T-cell (primary cell): ENCODE data around the gene SOX4. TPM values are rescaled to one million over a fixed set of nuclear protein-coding genes. Genes with fewer than 3 reads are reported as not detected.

Experiments
- ATAC-seq, 4 experiments: fragments of 200-7000 bp in 3 of 4; fragments of 150-1000 bp in 1 of 4; cut with Tn5 transposase; replicated peaks in 1 of 4; 1 replicate in 3 of 4; 2 replicates in 1 of 4; pipeline ENCODE4 v1.10.0; 2021; ENCODE audit warnings: moderate library complexity in 3 of 4, mild to moderate bottlenecking in 2 of 4, moderate number of reproducible peaks in 1 of 4
- CTCF ChIA-PET, 2 donors: fragments of 300-600 bp; sonication (Branson Sonifier 250); formaldehyde crosslinking; loops; one replicate each; lab custom pipeline; 2022; ENCODE audit warnings: antibody characterized with exemption in 2 of 2; lab: Charles Lee
- POLR2A ChIA-PET, 2 donors: fragments of 300-600 bp; sonication (Branson Sonifier 250); formaldehyde crosslinking; loops; one replicate each; lab custom pipeline; 2022; ENCODE audit warnings: antibody characterized with exemption in 2 of 2; lab: Charles Lee
- DNase-seq, 35 experiments: peaks; one replicate each; pipeline versions ENCODE4 v3.0.0 to v3.0.0-alpha.2; 2013 to 2023
- H3K27ac ChIP-seq: one replicate; pipeline ENCODE4 v1.5.1; 2013; ENCODE audit warnings: low read length
- H3K27me3 ChIP-seq, 2 experiments: replicated peaks in 1 of 2; 1 replicate in 1 of 2; 2 replicates in 1 of 2; pipeline versions ENCODE4 v1.6.1 to v1.7.0; 2013; ENCODE audit warnings: low read length in 1 of 2, mixed read lengths in 1 of 2; ENCODE audit not compliant: control insufficient read depth in 2 of 2, insufficient read depth in 2 of 2; ENCODE audit errors: extremely low read depth in 1 of 2
- H3K36me3 ChIP-seq, 2 donors: 1 replicate in 1 of 2; 2 replicates in 1 of 2; pipeline versions ENCODE4 v1.6.1 to v1.7.0; 2013; ENCODE audit warnings: low read length in 1 of 2; ENCODE audit not compliant: control insufficient read depth in 2 of 2, insufficient read depth in 1 of 2; ENCODE audit errors: extremely low read depth in 1 of 2
- H3K4me1 ChIP-seq, 2 experiments: 1 replicate in 1 of 2; 2 replicates in 1 of 2; pipeline versions ENCODE4 v1.6.1 to v1.7.0; 2013; ENCODE audit warnings: low read length in 2 of 2, mixed read lengths in 1 of 2; ENCODE audit not compliant: insufficient read depth in 2 of 2, control insufficient read depth in 1 of 2; ENCODE audit errors: extremely low read depth in 1 of 2
- H3K4me3 ChIP-seq, 2 donors: 1 replicate in 1 of 2; 2 replicates in 1 of 2; pipeline versions ENCODE4 v1.5.1 to v1.7.0; 2013; ENCODE audit warnings: mild to moderate bottlenecking in 2 of 2, low read length in 1 of 2, moderate library complexity in 1 of 2; ENCODE audit not compliant: control insufficient read depth in 1 of 2; ENCODE audit errors: extremely low read depth in 1 of 2
- H3K9me3 ChIP-seq: 2 replicates; pipeline ENCODE4 v1.7.0; 2013
- H3K27ac Mint-ChIP-seq, 2 donors: one replicate each; pipeline ENCODE4 v1.8.0; 2020 to 2021; ENCODE audit warnings: mild to moderate bottlenecking in 2 of 2, mixed read lengths in 2 of 2
- H3K27me3 Mint-ChIP-seq, 2 donors: one replicate each; pipeline ENCODE4 v1.8.0; 2021 to 2022; ENCODE audit warnings: mixed read lengths in 2 of 2
- H3K36me3 Mint-ChIP-seq: one replicate; pipeline ENCODE4 v1.8.0; 2021; ENCODE audit warnings: mixed read lengths
- H3K4me1 Mint-ChIP-seq, 3 donors: one replicate each; pipeline ENCODE4 v1.8.0; 2020 to 2022; ENCODE audit warnings: mixed read lengths in 3 of 3, mild to moderate bottlenecking in 1 of 3
- H3K4me3 Mint-ChIP-seq, 3 donors: one replicate each; pipeline ENCODE4 v1.8.0; 2020 to 2022; ENCODE audit warnings: mild to moderate bottlenecking in 3 of 3, mixed read lengths in 3 of 3, moderate library complexity in 3 of 3
- H3K9me3 Mint-ChIP-seq, 3 donors: one replicate each; pipeline ENCODE4 v1.8.0; 2020 to 2022; ENCODE audit warnings: mixed read lengths in 3 of 3
- WGBS: methylation state at CpG from one replicate; pipeline ENCODE4 v1.1.5; 2013; ENCODE audit warnings: missing lambda C conversion rate; ENCODE audit not compliant: insufficient coverage; 5-methylcytosine and 5-hydroxymethylcytosine counted together
- total RNA-seq, 35 experiments: library from RNA in 6 of 35; stranded (reverse) in 6 of 35; fragments of 120-200 nt in 1 of 35; gene quantifications; one replicate each; pipeline versions ENCODE4 v1.2.1 to v1.2.4 and lab custom pipeline; 2013 to 2026

Gene SOX4
- total RNA-seq, 5 donors from 2014 or later (not counting 1 experiment from before 2014, with no cell fraction given): 1.5 to 15.8 (median 2.9) TPM

GRCh38 chr6:21608601-21609000 lies 15.1 kb downstream of the SOX4 start:
- no peak for ATAC-seq
- H3K27me3 Mint-ChIP-seq: peaks cover 0 to 10% of the 10 kb centered on the region in 2 donors
- no peaks in the 10 kb centered on the region for H3K9me3 Mint-ChIP-seq

GRCh38 chr6:21609881-21610329 lies 16.4 kb downstream of the SOX4 start:
- Histone ChIP-seq H3K9me3 (no peaks in the 10 kb centered on the region), H3K27me3 (no peaks in the 10 kb centered on the region), H3K27ac (no peak overlapping the region), H3K36me3 (no peaks in the 10 kb centered on the region), H3K4me3 (no peak overlapping the region), H3K4me1 (no peaks in the 10 kb centered on the region)
- CTCF ChIA-PET: no interaction called here
- ATAC-seq (no peak), DNase-seq (no peak)
- H3K36me3 Mint-ChIP-seq: no peaks in the 10 kb centered on the region
- H3K9me3 Mint-ChIP-seq: no peaks in the 10 kb centered on the region
- peaks cover 4 to 6% of the 10 kb centered on the region in 2 donors for H3K27me3 Mint-ChIP-seq
- no peak overlapping the region for H3K4me3 Mint-ChIP-seq
- POLR2A ChIA-PET: no interaction called here
- WGBS: 95% methylated on average over 21 of the region's 28 CpGs
- no peak overlapping the region for H3K27ac Mint-ChIP-seq
- no peaks in the 10 kb centered on the region for H3K4me1 Mint-ChIP-seq

More at GRCh38 chr6:21608601-21609000, 15.1 kb downstream of the SOX4 start:
- Mint-ChIP-seq H3K36me3 (no peaks in the 10 kb centered on the region), H3K27ac (no peak overlapping the region), H3K4me1 (no peaks in the 10 kb centered on the region), H3K4me3 (no peak overlapping the region)
- ChIA-PET POLR2A (interaction anchor here in 1 of 2 donors (0.8 kb wide), 1 partner anchor 14 kb away, joined by 4 read pairs; no protein-coding TSS in a partner anchor), CTCF (no interaction called here)
- Histone ChIP-seq H3K4me3 (no peak overlapping the region), H3K4me1 (no peaks in the 10 kb centered on the region), H3K36me3 (no peaks in the 10 kb centered on the region), H3K9me3 (no peaks in the 10 kb centered on the region), H3K27ac (no peak overlapping the region), H3K27me3 (no peaks in the 10 kb centered on the region)
- no peak for DNase-seq
- WGBS: no CpG with 5 or more reads among the region's 10 CpGs

- Histone ChIP-seq H3K4me1 (no peaks in the 10 kb centered on the region), H3K27ac (no peak overlapping the region), H3K27me3 (no peaks in the 10 kb centered on the region), H3K9me3 (no peaks in the 10 kb centered on the region), H3K36me3 (no peaks in the 10 kb centered on the region), H3K4me3 (no peak overlapping the region)
- ChIA-PET POLR2A (no interaction called here), CTCF (no interaction called here)
- H3K27ac Mint-ChIP-seq: no peak overlapping the region
- ATAC-seq: no peak
- H3K27me3 Mint-ChIP-seq: peaks cover 5 to 6% of the 10 kb centered on the region in 2 donors
- no peaks in the 10 kb centered on the region for H3K9me3 Mint-ChIP-seq
- no peak for DNase-seq
- no peaks in the 10 kb centered on the region for H3K36me3 Mint-ChIP-seq
- H3K4me1 Mint-ChIP-seq: no peaks in the 10 kb centered on the region
- H3K4me3 Mint-ChIP-seq: no peak overlapping the region
- WGBS: no CpG with 5 or more reads among the region's 5 CpGs
These were observed 16.8 kb downstream of the SOX4 start for GRCh38 chr6:21610341-21610740.

GRCh38 chr6:21611485-21611884 lies 17.9 kb downstream of the SOX4 start:
- Histone ChIP-seq H3K4me3 (no peak overlapping the region), H3K27me3 (peaks cover 0 to 4% of the 10 kb centered on the region in 2 experiments), H3K27ac (no peak overlapping the region), H3K36me3 (no peaks in the 10 kb centered on the region), H3K9me3 (no peaks in the 10 kb centered on the region), H3K4me1 (no peaks in the 10 kb centered on the region)
- ChIA-PET CTCF (interaction anchor here in 1 of 2 donors (0.7 kb wide), 1 partner anchor 13 kb away, joined by 3 read pairs; no protein-coding TSS in a partner anchor), POLR2A (no interaction called here)
- H3K4me1 Mint-ChIP-seq: no peaks in the 10 kb centered on the region
- H3K4me3 Mint-ChIP-seq: no peak overlapping the region
- no peaks in the 10 kb centered on the region for H3K9me3 Mint-ChIP-seq
- no peak overlapping the region for H3K27ac Mint-ChIP-seq
- DNase-seq (no peak), ATAC-seq (no peak)
- H3K27me3 Mint-ChIP-seq: peaks cover 5 to 6% of the 10 kb centered on the region in 2 donors
- no peaks in the 10 kb centered on the region for H3K36me3 Mint-ChIP-seq
- WGBS: no CpG with 5 or more reads among the region's 3 CpGs

- no peak overlapping the region for H3K4me3 Mint-ChIP-seq
- no peak overlapping the region for H3K4me3 ChIP-seq
- no peak overlapping the region for H3K27ac ChIP-seq
- DNase-seq (no peak), ATAC-seq (no peak)
- peaks cover 0 to 4% of the 10 kb centered on the region in 2 experiments for H3K27me3 ChIP-seq
- H3K27ac Mint-ChIP-seq: no peak overlapping the region
- no peaks in the 10 kb centered on the region for H3K4me1 Mint-ChIP-seq
- 80% methylated on average over 2 of the region's 6 CpGs for WGBS
- H3K36me3 Mint-ChIP-seq: no peaks in the 10 kb centered on the region
- H3K9me3 Mint-ChIP-seq: no peaks in the 10 kb centered on the region
- ChIA-PET POLR2A (no interaction called here), CTCF (no interaction called here)
- no peaks in the 10 kb centered on the region for H3K9me3 ChIP-seq
- H3K27me3 Mint-ChIP-seq: peaks cover 3 to 5% of the 10 kb centered on the region in 2 donors
- H3K36me3 ChIP-seq: no peaks in the 10 kb centered on the region
- no peaks in the 10 kb centered on the region for H3K4me1 ChIP-seq
These were observed 18.7 kb downstream of the SOX4 start for GRCh38 chr6:21612067-21612745.

GRCh38 chr6:21613809-21614208 lies 20.3 kb downstream of the SOX4 start:
- H3K36me3 Mint-ChIP-seq: no peaks in the 10 kb centered on the region

More at GRCh38 chr6:21613809-21614208, 20.3 kb downstream of the SOX4 start:
- ChIA-PET POLR2A (no interaction called here), CTCF (no interaction called here)
- Mint-ChIP-seq H3K27me3 (peaks cover 3 to 5% of the 10 kb centered on the region in 2 donors), H3K4me3 (no peak overlapping the region), H3K27ac (no peak overlapping the region), H3K4me1 (no peaks in the 10 kb centered on the region), H3K9me3 (no peaks in the 10 kb centered on the region)
- H3K36me3 ChIP-seq: no peaks in the 10 kb centered on the region
- no peaks in the 10 kb centered on the region for H3K4me1 ChIP-seq
- no peak for ATAC-seq
- H3K4me3 ChIP-seq: no peak overlapping the region
- no peak overlapping the region for H3K27ac ChIP-seq
- WGBS: 50% methylated on average over 1 of the region's 2 CpGs
- no peak for DNase-seq
- H3K27me3 ChIP-seq: peaks cover 0 to 4% of the 10 kb centered on the region in 2 experiments
- H3K9me3 ChIP-seq: no peaks in the 10 kb centered on the region
